Right atrium auricular region (tissue), 2 donors: ENCODE measurements around the gene SETD4. TPM values are rescaled to one million over a fixed set of nuclear protein-coding genes. Genes with fewer than 3 reads are reported as not detected.

Experiments used
- DNase-seq: peaks from one replicate; pipeline ENCODE4 v3.0.0-alpha.2; 2019; ENCODE audit warnings: low spot score
- H3K27ac ChIP-seq, 2 donors: fragments of 200-600 bp; sonication (generic); 1 replicate in 1 of 2; 2 replicates in 1 of 2; pipeline ENCODE4 v1.5.1; 2016 to 2019
- H3K27me3 ChIP-seq, 2 donors: fragments of 200-600 bp; sonication (generic); one replicate each; pipeline versions ENCODE4 v1.5.1 to v1.6.0; 2017 to 2019
- H3K36me3 ChIP-seq: fragments of 200-600 bp; sonication (generic); one replicate; pipeline ENCODE4 v1.5.1; 2016
- H3K4me1 ChIP-seq, 2 donors: fragments of 200-600 bp; sonication (generic); one replicate each; pipeline versions ENCODE4 v1.5.1 to v1.6.0; 2017 to 2019
- H3K4me3 ChIP-seq, 2 donors: fragments of 200-600 bp; sonication (generic); 1 replicate in 1 of 2; 2 replicates in 1 of 2; pipeline ENCODE4 v1.5.1; 2017 to 2019; ENCODE audit warnings: mild to moderate bottlenecking in 1 of 2, moderate library complexity in 1 of 2
- H3K9me3 ChIP-seq, 2 donors: fragments of 200-600 bp; sonication (generic); one replicate each; pipeline ENCODE4 v1.5.1; 2019
- total RNA-seq, 2 donors: library from RNA; depleted of rRNA; stranded (reverse); fragments of >200 nt; gene quantifications; one replicate each; pipeline ENCODE4 v1.1.0, GENCODE V29; 2016
- TF ChIP-seq, protein P1 (sequence below), 2 donors: fragments of 200-600 bp; sonication (generic); IDR thresholded peaks; one replicate each; pipeline ENCODE4 v1.5.1; 2019; ENCODE audit warnings: antibody characterized with exemption in 2 of 2

The SETD4 gene
- total RNA-seq, 2 donors from 2014 or later, result 6.3 to 7.6 TPM

DNA sequence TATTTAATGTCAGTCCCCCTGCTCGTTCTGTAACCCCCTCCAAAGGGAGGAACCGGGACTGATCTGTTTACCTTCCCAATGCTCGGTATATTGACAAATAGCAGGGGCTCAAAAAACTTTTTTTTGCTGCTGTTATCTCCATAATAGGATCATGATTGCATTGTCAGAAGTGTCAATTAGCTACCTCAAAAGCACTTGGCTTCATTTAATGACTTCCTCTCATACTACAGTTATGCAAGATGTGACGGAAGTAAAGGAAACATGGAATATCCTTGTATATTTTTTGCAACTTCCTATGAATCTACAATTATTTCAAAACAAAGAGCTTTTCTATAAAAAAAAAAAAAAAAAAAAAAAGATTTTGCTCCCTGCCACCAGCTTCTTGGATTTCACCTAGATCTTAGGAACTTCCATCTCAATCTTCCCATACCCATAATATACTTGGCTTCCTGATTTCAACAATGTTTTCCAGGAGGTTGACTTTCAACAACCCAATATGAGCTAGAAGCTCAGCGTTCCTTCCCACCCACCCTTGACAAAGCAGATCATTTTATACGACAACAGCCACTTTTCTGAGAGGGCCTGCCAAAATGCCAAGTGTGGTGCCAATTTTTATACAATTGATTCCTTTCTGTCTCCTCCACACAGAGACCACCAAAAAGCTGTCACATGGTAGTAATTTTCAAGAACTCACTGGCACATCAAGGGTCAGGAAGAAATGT, 71.7 kb downstream of the SETD4 start:
- peak; percentile 23 for DNase-seq
- Histone ChIP-seq H3K9me3 (peaks cover 0 to 3% of the 10 kb centered on the region in 2 donors), H3K27ac (peak overlapping the region in 1 of 2 donors; percentile 29), H3K27me3 (no peaks in the 10 kb centered on the region), H3K4me3 (no peak overlapping the region), H3K36me3 (no peaks in the 10 kb centered on the region), H3K4me1 (no peaks in the 10 kb centered on the region)
- TF ChIP-seq, protein P1, sequence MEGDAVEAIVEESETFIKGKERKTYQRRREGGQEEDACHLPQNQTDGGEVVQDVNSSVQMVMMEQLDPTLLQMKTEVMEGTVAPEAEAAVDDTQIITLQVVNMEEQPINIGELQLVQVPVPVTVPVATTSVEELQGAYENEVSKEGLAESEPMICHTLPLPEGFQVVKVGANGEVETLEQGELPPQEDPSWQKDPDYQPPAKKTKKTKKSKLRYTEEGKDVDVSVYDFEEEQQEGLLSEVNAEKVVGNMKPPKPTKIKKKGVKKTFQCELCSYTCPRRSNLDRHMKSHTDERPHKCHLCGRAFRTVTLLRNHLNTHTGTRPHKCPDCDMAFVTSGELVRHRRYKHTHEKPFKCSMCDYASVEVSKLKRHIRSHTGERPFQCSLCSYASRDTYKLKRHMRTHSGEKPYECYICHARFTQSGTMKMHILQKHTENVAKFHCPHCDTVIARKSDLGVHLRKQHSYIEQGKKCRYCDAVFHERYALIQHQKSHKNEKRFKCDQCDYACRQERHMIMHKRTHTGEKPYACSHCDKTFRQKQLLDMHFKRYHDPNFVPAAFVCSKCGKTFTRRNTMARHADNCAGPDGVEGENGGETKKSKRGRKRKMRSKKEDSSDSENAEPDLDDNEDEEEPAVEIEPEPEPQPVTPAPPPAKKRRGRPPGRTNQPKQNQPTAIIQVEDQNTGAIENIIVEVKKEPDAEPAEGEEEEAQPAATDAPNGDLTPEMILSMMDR (IDR thresholded peaks at IDR 0.05), result no peak

DNA sequence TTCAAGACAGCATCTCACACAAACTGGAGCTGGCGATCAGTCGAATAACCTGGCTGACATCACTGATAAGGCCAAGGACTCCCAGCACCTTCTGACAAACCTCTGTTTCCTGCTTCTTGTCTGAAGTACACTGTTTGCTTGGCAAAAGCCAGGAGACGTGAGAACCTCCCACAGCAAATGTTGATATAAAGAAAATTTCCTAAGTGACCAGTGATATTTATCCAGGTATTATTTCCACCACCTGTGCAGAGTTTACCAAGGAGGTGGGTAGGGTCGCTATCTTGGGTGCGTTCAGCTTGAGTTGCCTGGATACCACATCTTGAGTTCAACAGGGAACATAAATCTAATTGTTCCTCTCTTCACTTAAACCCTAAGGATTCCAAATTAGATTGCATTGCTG, 72.9 kb downstream of the SETD4 start:
- Histone ChIP-seq H3K9me3 (peaks cover 0 to 6% of the 10 kb centered on the region in 2 donors), H3K27me3 (no peaks in the 10 kb centered on the region), H3K4me3 (no peak overlapping the region), H3K36me3 (no peaks in the 10 kb centered on the region), H3K27ac (no peak overlapping the region), H3K4me1 (no peaks in the 10 kb centered on the region)
- TF ChIP-seq, protein P1 (IDR thresholded peaks at IDR 0.05), result no peak
- peak; percentile 42 for DNase-seq

DNA sequence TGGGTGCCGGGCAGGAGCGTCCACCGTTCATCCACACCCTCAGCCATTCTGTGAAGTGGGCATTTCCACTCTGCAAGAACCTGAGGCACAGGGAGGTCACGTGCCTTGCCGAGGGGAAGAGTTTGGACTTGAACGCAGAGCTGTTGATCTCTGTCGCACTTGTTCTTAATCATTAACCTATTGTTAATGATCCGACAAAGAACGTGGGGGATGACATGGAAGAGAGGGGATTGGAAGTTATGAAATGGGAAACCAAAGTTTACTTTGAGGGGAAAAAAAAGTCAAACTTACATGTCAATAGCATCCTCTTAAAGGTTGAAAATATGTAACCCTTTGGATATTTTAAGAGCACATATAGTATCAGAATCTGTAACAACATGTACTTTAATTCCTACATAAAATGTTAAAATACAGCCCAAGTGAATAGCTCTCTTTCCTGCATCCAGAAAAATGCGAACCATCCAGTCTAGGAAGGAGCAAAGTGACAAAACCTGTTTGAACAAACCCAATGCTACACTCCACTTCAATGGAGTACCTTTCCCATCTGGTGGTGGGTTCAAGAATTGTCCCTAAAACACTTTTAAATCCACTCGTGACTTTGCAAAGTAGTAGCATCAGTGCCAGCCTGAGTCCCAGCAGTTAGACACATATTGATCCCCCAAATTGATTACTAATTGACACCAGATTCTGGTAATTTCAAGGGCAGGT, 75.5 kb downstream of the SETD4 start:
- Histone ChIP-seq H3K27me3 (no peaks in the 10 kb centered on the region), H3K9me3 (peaks cover 0 to 6% of the 10 kb centered on the region in 2 donors), H3K4me3 (no peak overlapping the region), H3K27ac (no peak overlapping the region), H3K4me1 (no peaks in the 10 kb centered on the region), H3K36me3 (no peaks in the 10 kb centered on the region)
- TF ChIP-seq, protein P1 (IDR thresholded peaks at IDR 0.05), result no peak
- no peak for DNase-seq

Other genes starting within 250 kb of the SETD4 start
- gene CBR1, start 9.5 kb upstream of the SETD4 start, total RNA-seq, result 100 to 1,000 TPM in 1 of 2 donors, 10 to 100 TPM in 1; 60.7 to 101 TPM
- 1 to 10 TPM; 1.8 to 8.2 TPM for gene CBR3, start 74.6 kb upstream of the SETD4 start, total RNA-seq
- gene DOP1B, start 96.3 kb upstream of the SETD4 start, total RNA-seq, result 1 to 10 TPM; 4.0 to 4.9 TPM